ENCODE results near the gene NKX1-2. TPM values are rescaled to one million over a fixed set of nuclear protein-coding genes. Genes with fewer than 3 reads are reported as not detected.

The NKX1-2 gene
- total and polyA plus RNA-seq, 2 of the 8 experiments (the other 6 are each of a cell fraction or from before 2014, with no cell fraction given), result 12.7 to 34.9 TPM

- ChIA-PET CTCF (ENCODE audit: partially characterized antibody) (interaction anchor here (0.9 to 1.5 kb wide), 4 partner anchors 8 to 15 kb away, joined by 3 to 7 read pairs (median 5); no protein-coding TSS in a partner anchor), POLR2A (ENCODE audit: partially characterized antibody) (no interaction called here)
Measured at GRCh38 chr10:124401633-124402032, 48.2 kb downstream of the NKX1-2 start.

More at GRCh38 chr10:124401633-124402032, 48.2 kb downstream of the NKX1-2 start:
- Histone ChIP-seq H4K91ac (replicated peaks; ENCODE audit: insufficient read length, low read length) (no peak overlapping the region), H3K4me2 (ENCODE audit: insufficient read depth in 1 of 2, low read depth in 2 of 2, low read length in 2 of 2) (no peak overlapping the region), H3K4ac (replicated peaks; ENCODE audit: insufficient read length, low read depth, low read length) (no peak overlapping the region), H3K79me1 (ENCODE audit: low read depth, low read length) (no peaks in the 10 kb centered on the region), H3K79me2 (ENCODE audit: control insufficient read depth in 1 of 2, insufficient read depth in 2 of 2, low read length in 2 of 2) (no peaks in the 10 kb centered on the region), H3K9ac (replicated peaks in 1 of 4; ENCODE audit: extremely low read depth in 1 of 4, low read depth in 3 of 4, low read length in 3 of 4) (no peak overlapping the region), H4K8ac (ENCODE audit: extremely low read depth, insufficient read depth, low read length) (no peak overlapping the region), H2BK15ac (ENCODE audit: low read length) (no peak overlapping the region), H4K5ac (ENCODE audit: insufficient read length, low read depth, low read length) (no peak overlapping the region), H4K20me1 (replicated peaks in 1 of 2; ENCODE audit: control insufficient read depth in 1 of 2, insufficient read depth in 2 of 2, low read length in 2 of 2) (peaks cover 2% of the 10 kb centered on the region in 2 experiments), H3K14ac (ENCODE audit: insufficient read length) (no peak overlapping the region), H2BK120ac (replicated peaks; ENCODE audit: low read depth, low read length) (no peak overlapping the region), H3K4me1 (replicated peaks in 1 of 4; ENCODE audit: control insufficient read depth in 3 of 4, insufficient read depth in 4 of 4, low read length in 3 of 4) (no peaks in the 10 kb centered on the region), H3K4me3 (ENCODE audit: extremely low read depth in 1 of 4, insufficient read depth in 2 of 4, low read depth in 3 of 4, low read length in 4 of 4) (no peak overlapping the region), H2BK20ac (ENCODE audit: low read length) (no peak overlapping the region), H3K27me3 (replicated peaks in 1 of 4; ENCODE audit: control insufficient read depth in 3 of 4, extremely low read depth in 1 of 4, insufficient read depth in 3 of 4, low read length in 3 of 4) (no peaks in the 10 kb centered on the region), H2AK5ac (ENCODE audit: low read depth, low read length) (no peak overlapping the region), H3K56ac (replicated peaks; ENCODE audit: insufficient read length, low read depth, low read length) (no peak overlapping the region), H2BK12ac (ENCODE audit: low read depth, low read length) (no peak overlapping the region), H3K23me2 (ENCODE audit: low read depth, low read length) (no peaks in the 10 kb centered on the region), H3K23ac (ENCODE audit: insufficient read length) (no peak overlapping the region), H2BK5ac (ENCODE audit: low read depth, low read length) (no peak overlapping the region), H3K36me3 (ENCODE audit: control insufficient read depth in 2 of 4, insufficient read depth in 4 of 4, low read length in 3 of 4) (peaks cover 6 to 42% (median 25%) of the 10 kb centered on the region in 4 experiments), H3K9me3 (ENCODE audit: insufficient read depth in 2 of 2, low read depth in 1 of 2, low read length in 1 of 2) (no peaks in the 10 kb centered on the region), H2AFZ (ENCODE audit: low read length) (no peak overlapping the region), H3K27ac (ENCODE audit: low read depth, low read length) (no peak overlapping the region), H3K18ac (ENCODE audit: extremely low read depth, low read length) (no peak overlapping the region)
- WGBS, 2 experiments (ENCODE audit: extremely low coverage in 1 of 2, insufficient coverage in 1 of 2, insufficient read length in 1 of 2, insufficient replicate concordance in 2 of 2, low coverage in 1 of 2, low lambda C conversion rate in 2 of 2, missing lambda C conversion rate in 1 of 2), result 93% methylated on average over 5 of the region's 5 CpGs; no CpG with 5 or more reads in 1 of the 2 experiments
- no peak for TF ChIP-seq ASH2L (IDR thresholded peaks at IDR 0.05; ENCODE audit: low read length)
- FAIRE-seq (no peak), DNase-seq (ENCODE audit: low read depth in 1 of 2, low spot score in 2 of 2) (no peak)

Other genes starting within 250 kb of the NKX1-2 start
- gene OAT, start 31.1 kb downstream of the NKX1-2 start, total RNA-seq (2021; fragmentation: NEBNext Ultra II Directional; extraction: Animal tissue kit (Norgen Biotek cat#: 25700)), result 121 TPM in 2 replicates
- 40.3 and 67.8 TPM in 2 replicates for gene OAT, start 31.1 kb downstream of the NKX1-2 start, polyA plus RNA-seq (2011; rRNA removed)
- gene LHPP, start 11.8 kb upstream of the NKX1-2 start, total RNA-seq (2021; fragmentation: NEBNext Ultra II Directional; extraction: Animal tissue kit (Norgen Biotek cat#: 25700)), result 26.0 and 27.5 TPM in 2 replicates
- gene LHPP, start 11.8 kb upstream of the NKX1-2 start, polyA plus RNA-seq (2011; rRNA removed), result 45.0 and 50.5 TPM in 2 replicates

All from H1 (cell line).